Bronchial epithelial cell (primary cell): ENCODE data around the gene ANKS1B. TPM values are rescaled to one million over a fixed set of nuclear protein-coding genes. Genes with fewer than 3 reads are reported as not detected.

Source experiments
- DNase-seq: peaks from one replicate; pipeline ENCODE4 v3.0.0-alpha.2; 2010; ENCODE audit warnings: low read depth
- FAIRE-seq: peaks from 2 replicates; lab custom pipeline; 2011; peaks lifted over from hg19 to GRCh38; lab: Jason Lieb, UNC
- H3K27me3 ChIP-seq: 2 replicates; pipeline ENCODE4 v1.5.1; 2011; ENCODE audit warnings: low read length; ENCODE audit not compliant: control insufficient read depth, insufficient read depth
- H3K36me3 ChIP-seq: 2 replicates; pipeline ENCODE4 v1.5.1; 2011; ENCODE audit warnings: low read length; ENCODE audit not compliant: control insufficient read depth, insufficient read depth
- H3K4me3 ChIP-seq: 2 replicates; pipeline ENCODE4 v1.5.1; 2011; ENCODE audit warnings: mild to moderate bottlenecking, low read depth, low read length, control low read depth
- CTCF ChIP-seq: IDR thresholded peaks from 2 replicates; pipeline ENCODE4 v1.5.1; 2011; ENCODE audit warnings: mild to moderate bottlenecking, moderate library complexity, low read length, control low read depth, inconsistent platforms; ENCODE audit not compliant: insufficient read depth, severe bottlenecking
- total RNA-seq: library from RNA; depleted of rRNA; stranded (reverse); fragments of >200 nt; gene quantifications from 2 replicates; pipeline ENCODE4 v1.2.1, GENCODE V29; 2014

The ANKS1B gene
- total RNA-seq, 1 donor from 2014 or later, result 0.26 TPM

GRCh38 chr12:99935608-99936007 is 49.1 kb downstream of the ANKS1B start:
- TF ChIP-seq CTCF, result no peak
- FAIRE-seq (no peak), DNase-seq (no peak)
- no peak overlapping the region for H3K4me3 ChIP-seq
- no peaks in the 10 kb centered on the region for H3K36me3 ChIP-seq
- H3K27me3 ChIP-seq, result no peaks in the 10 kb centered on the region

GRCh38 chr12:99926511-99927169 is 58.1 kb downstream of the ANKS1B start:
- FAIRE-seq, result no peak
- H3K4me3 ChIP-seq, result no peak overlapping the region
- H3K36me3 ChIP-seq, result no peaks in the 10 kb centered on the region
- no peaks in the 10 kb centered on the region for H3K27me3 ChIP-seq
- no peak for TF ChIP-seq CTCF
- DNase-seq, result no peak

- FAIRE-seq (no peak), DNase-seq (no peak)
- Histone ChIP-seq H3K4me3 (no peak overlapping the region), H3K27me3 (no peaks in the 10 kb centered on the region), H3K36me3 (no peaks in the 10 kb centered on the region)
- no peak for TF ChIP-seq CTCF
Observed at GRCh38 chr12:99920353-99920960, 64.3 kb downstream of the ANKS1B start.

GRCh38 chr12:99917711-99918402 is 66.9 kb downstream of the ANKS1B start:
- TF ChIP-seq CTCF, result no peak
- no peak for DNase-seq

GRCh38 chr12:99916555-99916954 is 68.2 kb downstream of the ANKS1B start:
- Histone ChIP-seq H3K27me3 (no peaks in the 10 kb centered on the region), H3K4me3 (no peak overlapping the region), H3K36me3 (no peaks in the 10 kb centered on the region)
- TF ChIP-seq CTCF, result no peak
- FAIRE-seq, result no peak
- peak; percentile 51 for DNase-seq

More at GRCh38 chr12:99917711-99918402, 66.9 kb downstream of the ANKS1B start:
- H3K27me3 ChIP-seq, result no peaks in the 10 kb centered on the region
- no peak overlapping the region for H3K4me3 ChIP-seq
- peak; percentile 7 for FAIRE-seq
- H3K36me3 ChIP-seq, result no peaks in the 10 kb centered on the region
